GM12878 (cell line): ENCODE results near the gene CPA2. TPM values are rescaled to one million over a fixed set of nuclear protein-coding genes. Genes with fewer than 3 reads are reported as not detected.

ENCODE experiments used
- ATAC-seq: fragments of 200-7000 bp; cut with Tn5 transposase; 3 replicates; pipeline ENCODE4 v1.9.1; 2020; ENCODE audit warnings: mild to moderate bottlenecking, moderate library complexity
- BruUV-seq: library from RNA; stranded (reverse); fragments of 400-500 nt; replicated peaks from 2 replicates; lab custom pipeline; 2021; lab: Mats Ljungman, UMichigan
- CTCF ChIA-PET: fragments of 300-600 bp; sonication (Branson Sonifier 250); formaldehyde crosslinking; extraction: SDS; loops from one replicate; lab custom pipeline; 2021; ENCODE audit warnings: inconsistent platforms; lab: Yijun Ruan, JAX
- POLR2A ChIA-PET: fragments of 350-600 bp; formaldehyde crosslinking; extraction: SDS; loops from one replicate; lab custom pipeline; 2021; ENCODE audit warnings: inconsistent platforms; lab: Charles Lee
- RAD21 ChIA-PET: fragments of 300-600 bp; sonication (Branson Sonifier 250); formaldehyde crosslinking; loops from one replicate; lab custom pipeline; 2023; ENCODE audit warnings: antibody characterized with exemption; ENCODE audit not compliant: unreplicated experiment; lab: Charles Lee
- SMC1A ChIA-PET: fragments of 300-600 bp; sonication (Branson Sonifier 250); formaldehyde crosslinking; loops from one replicate; lab custom pipeline; 2023; ENCODE audit not compliant: unreplicated experiment, uncharacterized antibody; lab: Charles Lee
- DNase-seq: peaks from one replicate; pipeline ENCODE4 v3.0.0-alpha.2; 2011; ENCODE audit warnings: low read depth, low spot score
- FAIRE-seq: peaks from 3 replicates; lab custom pipeline; 2011; peaks lifted over from hg19 to GRCh38; lab: Jason Lieb, UNC
- H2AFZ ChIP-seq: 2 replicates; pipeline ENCODE4 v1.6.0; 2011; ENCODE audit warnings: low read depth, low read length, control low read depth; ENCODE audit not compliant: control insufficient read depth
- H3K27ac ChIP-seq: 2 replicates; pipeline ENCODE4 v1.5.1; 2011; ENCODE audit warnings: control low read depth; ENCODE audit not compliant: control insufficient read depth, insufficient read depth
- H3K27me3 ChIP-seq, 2 experiments: replicated peaks in 1 of 2; 2 replicates each; pipeline versions ENCODE4 v1.6.0 to v1.6.1; 2011; ENCODE audit warnings: low read length in 1 of 2; ENCODE audit not compliant: control insufficient read depth in 2 of 2, insufficient read depth in 2 of 2
- H3K36me3 ChIP-seq, 2 experiments: 2 replicates each; pipeline ENCODE4 v1.5.1; 2011; ENCODE audit warnings: low read length in 1 of 2; ENCODE audit not compliant: control insufficient read depth in 2 of 2, insufficient read depth in 2 of 2
- H3K4me1 ChIP-seq: 2 replicates; pipeline ENCODE4 v1.6.1; 2011; ENCODE audit warnings: mild to moderate bottlenecking, low read length, moderate library complexity, mixed read lengths; ENCODE audit not compliant: control insufficient read depth, insufficient read depth
- H3K4me2 ChIP-seq: 2 replicates; pipeline ENCODE4 v1.6.0; 2011; ENCODE audit warnings: control low read depth; ENCODE audit not compliant: control insufficient read depth, insufficient read depth
- H3K4me3 ChIP-seq: fragments of 200-600 bp; sonication (generic); 2 replicates; pipeline ENCODE4 v1.5.1; 2016
- H3K79me2 ChIP-seq: 2 replicates; pipeline ENCODE4 v1.6.0; 2011; ENCODE audit warnings: low read length; ENCODE audit not compliant: control insufficient read depth, insufficient read depth
- H3K9ac ChIP-seq: 2 replicates; pipeline ENCODE4 v1.8.0; 2011; ENCODE audit warnings: low read length, control low read depth, mixed read lengths; ENCODE audit not compliant: control insufficient read depth, insufficient read depth
- H3K9me3 ChIP-seq: replicated peaks from 3 replicates; pipeline ENCODE4 v1.5.1; 2011; ENCODE audit warnings: mild to moderate bottlenecking, low read length; ENCODE audit not compliant: control insufficient read depth, insufficient read depth
- H4K20me1 ChIP-seq: 2 replicates; pipeline ENCODE4 v1.6.0; 2011; ENCODE audit not compliant: control insufficient read depth, insufficient read depth
- ATF3 ChIP-seq: IDR thresholded peaks from 2 replicates; pipeline ENCODE4 v1.6.1; 2011; ENCODE audit warnings: low read depth, mild to moderate bottlenecking, low read length, moderate library complexity, borderline replicate concordance; ENCODE audit errors: extremely low read depth
- CHD2 ChIP-seq: IDR thresholded peaks from 2 replicates; pipeline ENCODE4 v1.6.1; 2011; ENCODE audit warnings: low read depth, low read length, improper control_type of control experiment, borderline replicate concordance
- CTCF ChIP-seq, 3 experiments: IDR thresholded peaks in 2 of 3; conservative IDR thresholded peaks in 1 of 3; 2 replicates each; pipeline ENCODE4 v1.5.1; 2011; ENCODE audit warnings: low read depth in 3 of 3, low read length in 3 of 3, mild to moderate bottlenecking in 3 of 3, control low read depth in 2 of 3, moderate library complexity in 2 of 3, inconsistent platforms in 1 of 3, mixed read lengths in 1 of 3; ENCODE audit not compliant: control insufficient read depth in 2 of 3, insufficient read depth in 1 of 3; ENCODE audit errors: extremely low read depth in 1 of 3
- HSF1 ChIP-seq: fragments of 150-350 bp; IDR thresholded peaks from 2 replicates; pipeline ENCODE4 v1.6.1; 2014; ENCODE audit warnings: mild to moderate bottlenecking, low read depth, low read length
- MEF2B ChIP-seq: fragments of 450-650 bp; IDR thresholded peaks from 2 replicates; pipeline ENCODE4 v1.6.1; 2018; ENCODE audit warnings: mild to moderate bottlenecking, moderate library complexity; ENCODE audit not compliant: partially characterized antibody, poor library complexity, severe bottlenecking
- MYC ChIP-seq: IDR thresholded peaks from 2 replicates; pipeline ENCODE4 v1.6.1; 2011; ENCODE audit warnings: mild to moderate bottlenecking, low read length, moderate library complexity, inconsistent platforms; ENCODE audit not compliant: insufficient read depth, insufficient replicate concordance, insufficient read length, severe bottlenecking
- NFYA ChIP-seq: IDR thresholded peaks from 2 replicates; pipeline ENCODE4 v1.6.1; 2011; ENCODE audit warnings: low read depth, mild to moderate bottlenecking, low read length, improper control_type of control experiment, borderline replicate concordance
- NR2C2 ChIP-seq: IDR thresholded peaks from 2 replicates; pipeline ENCODE4 v1.6.1; 2011; ENCODE audit warnings: borderline replicate concordance, low read depth; ENCODE audit not compliant: control insufficient read depth, insufficient read length
- POLR2A ChIP-seq: IDR thresholded peaks from 2 replicates; pipeline ENCODE4 v1.6.1; 2011; ENCODE audit warnings: low read depth, mild to moderate bottlenecking, low read length
- POLR2AphosphoS2 ChIP-seq: IDR thresholded peaks from 2 replicates; pipeline ENCODE4 v1.6.1; 2011; ENCODE audit warnings: low read depth, mild to moderate bottlenecking, low read length, improper control_type of control experiment, moderate library complexity
- TARDBP ChIP-seq: IDR thresholded peaks from 2 replicates; pipeline ENCODE4 v1.6.1; 2016; ENCODE audit warnings: borderline replicate concordance
- TBL1XR1 ChIP-seq: IDR thresholded peaks from 2 replicates; pipeline ENCODE4 v1.6.1; 2012; ENCODE audit warnings: low read depth, low read length, improper control_type of control experiment
- USF1 ChIP-seq: IDR thresholded peaks from 2 replicates; pipeline ENCODE4 v1.6.1; 2011; ENCODE audit warnings: borderline replicate concordance, low read depth, mild to moderate bottlenecking, moderate library complexity, mixed read lengths, low read length; ENCODE audit not compliant: insufficient read depth; ENCODE audit errors: extremely low read length
- ZNF217 ChIP-seq: fragments of 450-650 bp; IDR thresholded peaks from 2 replicates; pipeline ENCODE4 v1.6.1; 2017; ENCODE audit warnings: antibody characterized with exemption, mild to moderate bottlenecking
- ZNF687 ChIP-seq: fragments of 450-650 bp; IDR thresholded peaks from 2 replicates; pipeline ENCODE4 v1.6.1; 2017; ENCODE audit warnings: mild to moderate bottlenecking, moderate library complexity
- WGBS: methylation state at CpG from one replicate; pipeline ENCODE4 v1.1.6; 2016; ENCODE audit warnings: low lambda C conversion rate; ENCODE audit not compliant: insufficient replicate concordance, insufficient coverage; ENCODE audit errors: missing lambda C conversion rate; 5-methylcytosine and 5-hydroxymethylcytosine counted together
- in situ Hi-C: fragments of 300-500 bp; cut with MboI; formaldehyde crosslinking; loops from 9 replicates; pipeline ENCODE4 v1.14.3; 2018; ENCODE audit warnings: mixed read lengths
- intact Hi-C: fragments of 100-400 bp; cut with micrococcal nuclease; formaldehyde crosslinking; loops from one replicate; pipeline ENCODE4 v1.14.2; 2022; ENCODE audit not compliant: unreplicated experiment
- polyA plus RNA-seq, 11 experiments: library from polyadenylated mRNA; depleted of rRNA in 4 of 11; unstranded in 6 of 11; stranded (reverse) in 5 of 11; fragments of >200 nt; fragmentation: Nextera tagmentation in 4 of 11; fragmentation: Illumina TruSeq in 1 of 11; extraction: Ambion mirVana in 4 of 11; extraction: Trizol in 1 of 11; gene quantifications; 1 replicate in 1 of 11; 2 replicates in 10 of 11; pipeline versions ENCODE4 v1.2.1 to v1.2.3, GENCODE V29; 2011 to 2016; ENCODE audit warnings: inconsistent platforms in 2 of 11, missing spikeins in 2 of 11, low read depth in 1 of 11
- total RNA-seq, 4 experiments: library from RNA; depleted of rRNA in 3 of 4; stranded (reverse); fragments of >200 nt in 3 of 4; fragmentation: Illumina TruSeq in 1 of 4; extraction: Trizol in 1 of 4; gene quantifications; 2 replicates each; pipeline versions ENCODE4 v1.2.1 to v1.2.3, GENCODE V29; 2013 to 2021

CPA2 gene
- total and polyA plus RNA-seq, 10 of the 15 experiments (the other 5 are each of a cell fraction or from before 2014, with no cell fraction given), result 0.04 to 1.9 TPM; not detected in 8

- no peak overlapping the region for H3K9ac ChIP-seq
- intact Hi-C loops, result no loop called here
- ATAC-seq (no peak), DNase-seq (no peak), FAIRE-seq (no peak)
- no peaks in the 10 kb centered on the region; a peak in 1 of 4 replicates for H3K27me3 ChIP-seq
- WGBS, result 89% methylated on average over 1 of the region's 1 CpG
- SMC1A ChIA-PET, result interaction anchor here (0.8 kb wide), 1 partner anchor 195 kb away, joined by 3 read pairs; no protein-coding TSS in a partner anchor
- no peaks in the 10 kb centered on the region for H3K4me1 ChIP-seq
- no peaks in the 10 kb centered on the region for H3K36me3 ChIP-seq
- BruUV-seq, result no TSS peak
- POLR2A ChIA-PET, result interaction anchor here (0.5 kb wide), 1 partner anchor 252 kb away, joined by 5 read pairs; no protein-coding TSS in a partner anchor
- CTCF ChIA-PET, result no interaction called here
- no peaks in the 10 kb centered on the region for H3K9me3 ChIP-seq
- RAD21 ChIA-PET, result no interaction called here
- H3K4me2 ChIP-seq, result no peak overlapping the region
- H4K20me1 ChIP-seq, result no peaks in the 10 kb centered on the region
- H3K27ac ChIP-seq, result no peak overlapping the region
- H3K4me3 ChIP-seq, result no peak overlapping the region
- in situ Hi-C loops, result no loop called here
- H2AFZ ChIP-seq, result no peak overlapping the region
- H3K79me2 ChIP-seq, result no peaks in the 10 kb centered on the region
- TF ChIP-seq USF1 (no peak), POLR2AphosphoS2 (no peak), MEF2B (no peak), NR2C2 (no peak), CTCF (IDR thresholded peaks at IDR 0.05 in 2 of 3, conservative IDR thresholded peaks at IDR 0.05 in 1 of 3; ENCODE audit: control insufficient read depth in 2 of 3, extremely low read depth in 1 of 3, insufficient read depth in 1 of 3, low read depth in 3 of 3, low read length in 3 of 3) (no peak), POLR2A (no peak), HSF1 (no peak), ZNF217 (no peak), MYC (no peak), TARDBP (no peak), NFYA (no peak), CHD2 (no peak), ZNF687 (no peak), ATF3 (no peak), TBL1XR1 (no peak)
Observed at GRCh38 chr7:130266961-130267321, 278 bp downstream of the CPA2 start.
